Keratinocyte (primary cell): ENCODE results near the gene EEPD1.

Source experiments
- CTCF ChIP-seq, 3 experiments: IDR thresholded peaks in 1 of 3; conservative IDR thresholded peaks in 1 of 3; optimal IDR thresholded peaks in 1 of 3; 2 replicates in 2 of 3; 3 replicates in 1 of 3; pipeline versions ENCODE3 to v1.5.1; 2011; ENCODE audit warnings: low read length in 3 of 3, mild to moderate bottlenecking in 3 of 3, moderate library complexity in 2 of 3, control low read depth in 1 of 3, inconsistent platforms in 1 of 3; ENCODE audit not compliant: insufficient read depth in 2 of 3; ENCODE audit errors: extremely low read depth in 1 of 3
- EZH2 ChIP-seq: IDR thresholded peaks from one replicate; pipeline ENCODE4 v1.6.1; 2012; ENCODE audit warnings: inconsistent platforms, mild to moderate bottlenecking, low read length, moderate library complexity

DNA sequence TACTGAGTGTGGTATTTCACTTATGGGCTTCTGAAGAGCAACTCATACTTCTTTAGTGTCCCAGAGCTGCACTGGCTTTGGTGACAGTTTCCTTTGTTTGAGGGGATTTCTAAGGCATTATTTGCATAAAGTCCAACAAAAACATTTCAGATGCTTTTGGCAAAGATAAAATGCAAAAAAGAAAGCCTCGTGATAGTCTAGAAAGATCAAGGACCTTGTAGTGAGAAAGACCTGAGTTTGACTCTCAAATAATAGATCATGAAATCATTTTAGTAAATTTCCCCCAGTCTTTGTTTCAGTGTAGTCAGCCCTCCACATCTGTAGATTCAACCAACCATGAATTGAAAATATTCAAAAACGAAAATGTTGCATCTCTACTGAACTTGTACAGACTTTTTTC is 107.4 kb downstream of the EEPD1 start:
- TF ChIP-seq CTCF (optimal IDR thresholded peaks at IDR 0.05 in 1 of 3, IDR thresholded peaks at IDR 0.05 in 1 of 3, conservative IDR thresholded peaks at IDR 0.05 in 1 of 3; ENCODE audit: extremely low read depth in 1 of 3, insufficient read depth in 2 of 3, low read length in 3 of 3) (no peak), EZH2 (no peak)
